Cardiac muscle cell (in vitro differentiated cells and primary cell): ENCODE measurements around the gene TNRC6B. TPM values are rescaled to one million over a fixed set of nuclear protein-coding genes. Genes with fewer than 3 reads are reported as not detected.

Experiments
- DNase-seq, 2 donors: peaks; one replicate each; pipeline versions ENCODE4 v3.0.0 to v3.0.0-alpha.2; 2010 to 2017; ENCODE audit warnings: low read depth in 1 of 2, low spot score in 1 of 2
- H3K27ac ChIP-seq: fragments of 200-600 bp; sonication (generic); 2 replicates; pipeline ENCODE4 v1.5.1; 2016
- H3K27me3 ChIP-seq: fragments of 200-600 bp; sonication (generic); 2 replicates; pipeline ENCODE4 v1.6.0; 2016; ENCODE audit warnings: control low read depth
- H3K36me3 ChIP-seq: fragments of 200-600 bp; sonication (generic); 2 replicates; pipeline ENCODE4 v1.5.1; 2016; ENCODE audit warnings: control low read depth
- H3K4me1 ChIP-seq: fragments of 200-600 bp; sonication (generic); 2 replicates; pipeline ENCODE4 v1.8.1; 2017; ENCODE audit warnings: low read depth, mild to moderate bottlenecking, mixed run types
- H3K4me3 ChIP-seq: fragments of 200-600 bp; sonication (generic); 2 replicates; pipeline ENCODE4 v1.5.1; 2016; ENCODE audit warnings: mild to moderate bottlenecking
- H3K9me3 ChIP-seq: fragments of 200-600 bp; sonication (generic); 2 replicates; pipeline ENCODE4 v1.5.1; 2017; ENCODE audit warnings: low read depth, mild to moderate bottlenecking, control low read depth
- polyA plus RNA-seq: library from polyadenylated mRNA; unstranded; fragments of >200 nt; fragmentation: Nextera tagmentation; extraction: Ambion mirVana; gene quantifications from 2 replicates; pipeline ENCODE4 v1.2.1, GENCODE V29; 2016
- total RNA-seq: library from RNA; depleted of rRNA; stranded (reverse); fragments of >200 nt; gene quantifications from 2 replicates; pipeline ENCODE4 v1.2.3, GENCODE V29; 2016
- TF ChIP-seq, protein P1 (sequence below): IDR thresholded peaks from 2 replicates; pipeline ENCODE4 v1.5.1; 2012; ENCODE audit warnings: low read depth, mild to moderate bottlenecking, low read length

Gene TNRC6B
- total and polyA plus RNA-seq, 2 experiments from 2014 or later, result 50.2 to 61.1 TPM

DNA sequence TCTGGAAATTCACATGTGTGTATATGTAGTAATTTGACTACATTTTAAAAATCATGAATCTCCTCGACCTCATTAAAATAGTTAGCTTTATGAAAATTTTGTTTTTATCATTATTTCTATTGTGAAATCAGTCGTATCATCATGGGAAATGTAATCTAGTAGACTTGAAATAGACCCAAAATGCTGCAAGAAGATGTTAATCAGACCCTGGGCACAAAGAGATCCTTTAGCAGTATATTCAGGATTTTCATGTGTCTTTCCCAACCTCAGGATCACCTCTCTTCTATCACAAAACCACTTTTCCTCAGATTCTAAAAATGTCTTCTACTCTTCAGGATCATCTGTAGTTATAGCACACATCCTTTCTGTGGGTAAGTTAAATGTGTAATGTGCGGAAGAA, 93.7 kb downstream of the TNRC6B start:
- no peak overlapping the region for H3K27ac ChIP-seq
- H3K36me3 ChIP-seq, result peaks cover 40% of the 10 kb centered on the region
- no peak overlapping the region for H3K4me3 ChIP-seq
- H3K27me3 ChIP-seq, result no peaks in the 10 kb centered on the region
- H3K4me1 ChIP-seq, result no peaks in the 10 kb centered on the region
- H3K9me3 ChIP-seq, result no peaks in the 10 kb centered on the region
- TF ChIP-seq, protein P1, sequence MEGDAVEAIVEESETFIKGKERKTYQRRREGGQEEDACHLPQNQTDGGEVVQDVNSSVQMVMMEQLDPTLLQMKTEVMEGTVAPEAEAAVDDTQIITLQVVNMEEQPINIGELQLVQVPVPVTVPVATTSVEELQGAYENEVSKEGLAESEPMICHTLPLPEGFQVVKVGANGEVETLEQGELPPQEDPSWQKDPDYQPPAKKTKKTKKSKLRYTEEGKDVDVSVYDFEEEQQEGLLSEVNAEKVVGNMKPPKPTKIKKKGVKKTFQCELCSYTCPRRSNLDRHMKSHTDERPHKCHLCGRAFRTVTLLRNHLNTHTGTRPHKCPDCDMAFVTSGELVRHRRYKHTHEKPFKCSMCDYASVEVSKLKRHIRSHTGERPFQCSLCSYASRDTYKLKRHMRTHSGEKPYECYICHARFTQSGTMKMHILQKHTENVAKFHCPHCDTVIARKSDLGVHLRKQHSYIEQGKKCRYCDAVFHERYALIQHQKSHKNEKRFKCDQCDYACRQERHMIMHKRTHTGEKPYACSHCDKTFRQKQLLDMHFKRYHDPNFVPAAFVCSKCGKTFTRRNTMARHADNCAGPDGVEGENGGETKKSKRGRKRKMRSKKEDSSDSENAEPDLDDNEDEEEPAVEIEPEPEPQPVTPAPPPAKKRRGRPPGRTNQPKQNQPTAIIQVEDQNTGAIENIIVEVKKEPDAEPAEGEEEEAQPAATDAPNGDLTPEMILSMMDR, result no peak
- no peak for DNase-seq

GRCh38 chr22:40273319-40273718, 95.6 kb downstream of the TNRC6B start:
- no peaks in the 10 kb centered on the region for H3K27me3 ChIP-seq
- H3K4me3 ChIP-seq, result no peak overlapping the region
- no peaks in the 10 kb centered on the region for H3K4me1 ChIP-seq
- H3K36me3 ChIP-seq, result peaks cover 54% of the 10 kb centered on the region
- no peaks in the 10 kb centered on the region for H3K9me3 ChIP-seq
- TF ChIP-seq, protein P1, result no peak
- no peak for DNase-seq
- H3K27ac ChIP-seq, result no peak overlapping the region

GRCh38 chr22:40276996-40277823, 99.5 kb downstream of the TNRC6B start:
- peak in 1 of 2 donors; percentile 63 for DNase-seq
- H3K36me3 ChIP-seq, result peaks cover 71% of the 10 kb centered on the region
- H3K27ac ChIP-seq, result peak overlapping the region; percentile 27

GRCh38 chr22:40279017-40279416, 101.3 kb downstream of the TNRC6B start:
- Histone ChIP-seq H3K27ac (no peak overlapping the region), H3K36me3 (peaks cover 61% of the 10 kb centered on the region), H3K27me3 (no peaks in the 10 kb centered on the region), H3K4me1 (no peaks in the 10 kb centered on the region), H3K4me3 (no peak overlapping the region), H3K9me3 (no peaks in the 10 kb centered on the region)
- DNase-seq, result no peak
- TF ChIP-seq, protein P1, result no peak

More at GRCh38 chr22:40276996-40277823, 99.5 kb downstream of the TNRC6B start:
- TF ChIP-seq, protein P1, result no peak
- Histone ChIP-seq H3K4me3 (no peak overlapping the region), H3K27me3 (no peaks in the 10 kb centered on the region), H3K9me3 (no peaks in the 10 kb centered on the region), H3K4me1 (no peaks in the 10 kb centered on the region)

- H3K27me3 ChIP-seq, result no peaks in the 10 kb centered on the region
- H3K36me3 ChIP-seq, result peaks cover 67% of the 10 kb centered on the region
- no peak overlapping the region for H3K27ac ChIP-seq
- no peaks in the 10 kb centered on the region for H3K9me3 ChIP-seq
- DNase-seq, result no peak
- TF ChIP-seq, protein P1, result no peak
- H3K4me3 ChIP-seq, result no peak overlapping the region
- no peaks in the 10 kb centered on the region for H3K4me1 ChIP-seq
Measured at GRCh38 chr22:40281717-40282116, 104.0 kb downstream of the TNRC6B start.
